Measurements from ENCODE around the gene SRF. TPM values are rescaled to one million over a fixed set of nuclear protein-coding genes. Genes with fewer than 3 reads are reported as not detected.

SRF gene
- total RNA-seq, 2 donors from 2014 or later = 32.7 to 44.2 TPM

DNA sequence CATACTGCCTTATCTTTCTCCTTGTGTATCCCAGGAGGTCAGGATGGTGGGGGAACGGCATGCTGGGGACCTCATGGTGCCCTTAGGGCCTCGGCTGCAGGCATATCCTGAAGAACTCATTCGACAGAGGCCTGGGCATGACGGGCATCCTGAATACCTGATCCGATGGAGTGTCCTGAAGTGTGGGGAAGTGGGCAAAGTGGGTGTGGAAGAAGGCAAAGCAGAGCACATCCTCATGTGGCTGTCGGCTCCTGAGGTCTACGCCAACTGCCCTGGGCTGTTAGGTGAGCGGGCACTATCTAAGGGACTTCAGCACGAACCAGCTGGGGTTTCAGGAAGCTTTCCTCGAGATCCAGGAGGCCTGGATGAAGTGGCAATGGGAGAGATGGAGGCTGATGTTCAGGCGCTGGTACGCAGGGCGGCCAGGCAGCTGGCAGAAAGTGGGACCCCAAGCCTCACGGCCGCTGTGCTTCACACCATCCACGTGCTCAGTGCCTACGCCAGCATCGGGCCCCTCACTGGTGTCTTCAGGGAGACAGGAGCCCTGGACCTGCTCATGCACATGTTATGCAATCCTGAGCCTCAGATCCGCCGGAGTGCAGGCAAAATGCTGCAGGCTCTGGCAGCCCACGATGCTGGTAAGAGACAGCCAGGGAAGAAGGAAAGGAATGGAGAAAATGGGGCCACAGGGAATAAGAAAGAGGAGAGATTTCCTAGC is 13.4 kb downstream of the SRF start:
- H3K27me3 ChIP-seq (ENCODE audit: control insufficient read depth, insufficient read depth, low read length, poor library complexity, severe bottlenecking) = no peaks in the 10 kb centered on the region
- peaks cover 15% of the 10 kb centered on the region for H3K36me3 ChIP-seq (ENCODE audit: control insufficient read depth, insufficient read depth, low read length)
- Mint-ChIP-seq H3K27me3 (ENCODE audit: insufficient read depth) (no peaks in the 10 kb centered on the region), H3K27ac (no peak overlapping the region), H3K4me3 (no peak overlapping the region), H3K9me3 (no peaks in the 10 kb centered on the region), H3K36me3 (ENCODE audit: low read depth) (peaks cover 20% of the 10 kb centered on the region), H3K4me1 (peaks cover 20% of the 10 kb centered on the region)
- H3K4me3 ChIP-seq (ENCODE audit: low read length) = no peak overlapping the region
- H3K4me1 ChIP-seq (ENCODE audit: control insufficient read depth, insufficient read depth, low read length) = peaks cover 3% of the 10 kb centered on the region
- DNase-seq = no peak
- H3K27ac ChIP-seq (ENCODE audit: low read depth, low read length) = no peak overlapping the region
- TF ChIP-seq, protein P1, sequence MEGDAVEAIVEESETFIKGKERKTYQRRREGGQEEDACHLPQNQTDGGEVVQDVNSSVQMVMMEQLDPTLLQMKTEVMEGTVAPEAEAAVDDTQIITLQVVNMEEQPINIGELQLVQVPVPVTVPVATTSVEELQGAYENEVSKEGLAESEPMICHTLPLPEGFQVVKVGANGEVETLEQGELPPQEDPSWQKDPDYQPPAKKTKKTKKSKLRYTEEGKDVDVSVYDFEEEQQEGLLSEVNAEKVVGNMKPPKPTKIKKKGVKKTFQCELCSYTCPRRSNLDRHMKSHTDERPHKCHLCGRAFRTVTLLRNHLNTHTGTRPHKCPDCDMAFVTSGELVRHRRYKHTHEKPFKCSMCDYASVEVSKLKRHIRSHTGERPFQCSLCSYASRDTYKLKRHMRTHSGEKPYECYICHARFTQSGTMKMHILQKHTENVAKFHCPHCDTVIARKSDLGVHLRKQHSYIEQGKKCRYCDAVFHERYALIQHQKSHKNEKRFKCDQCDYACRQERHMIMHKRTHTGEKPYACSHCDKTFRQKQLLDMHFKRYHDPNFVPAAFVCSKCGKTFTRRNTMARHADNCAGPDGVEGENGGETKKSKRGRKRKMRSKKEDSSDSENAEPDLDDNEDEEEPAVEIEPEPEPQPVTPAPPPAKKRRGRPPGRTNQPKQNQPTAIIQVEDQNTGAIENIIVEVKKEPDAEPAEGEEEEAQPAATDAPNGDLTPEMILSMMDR (conservative IDR thresholded peaks at IDR 0.05) = no peak
- WGBS, 2 experiments (ENCODE audit: insufficient coverage in 1 of 2, insufficient read length in 1 of 2) = 95 to 98% methylated on average over 19 to 21 of the region's 21 CpGs
- no peaks in the 10 kb centered on the region for H3K9me3 ChIP-seq (ENCODE audit: control insufficient read depth, low read length)
- H3K9ac ChIP-seq (ENCODE audit: extremely low read depth, low read length, poor library complexity, severe bottlenecking) = no peak overlapping the region

DNA sequence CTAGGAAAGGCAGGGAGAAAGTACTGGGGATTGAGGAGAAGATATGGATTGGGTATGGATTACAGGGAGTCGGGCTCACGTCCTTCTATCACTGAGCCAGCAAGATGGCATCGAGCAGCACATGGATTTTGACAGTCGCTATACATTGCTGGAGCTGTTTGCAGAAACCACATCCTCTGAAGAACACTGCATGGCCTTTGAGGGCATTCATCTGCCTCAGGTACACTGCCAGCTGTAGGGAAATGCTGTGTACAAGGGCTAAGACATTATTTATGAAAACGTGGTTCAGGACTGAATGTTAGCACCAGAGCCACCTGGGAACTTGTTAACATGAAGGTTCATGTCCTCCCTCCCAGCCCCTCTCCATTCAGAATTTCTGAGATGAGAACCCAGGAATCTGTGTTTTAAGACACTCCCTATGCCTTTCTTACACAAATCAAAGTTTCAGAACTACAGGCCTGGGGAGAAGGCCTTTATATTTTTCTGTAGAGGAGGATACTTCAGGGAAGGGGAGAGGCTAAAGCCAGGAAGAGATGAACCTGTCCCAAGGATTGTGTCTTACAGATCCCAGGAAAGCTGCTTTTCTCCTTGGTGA is 14.4 kb downstream of the SRF start:
- Mint-ChIP-seq H3K4me1 (peaks cover 23% of the 10 kb centered on the region), H3K27me3 (ENCODE audit: insufficient read depth) (no peaks in the 10 kb centered on the region), H3K4me3 (no peak overlapping the region), H3K27ac (no peak overlapping the region), H3K36me3 (ENCODE audit: low read depth) (peaks cover 22% of the 10 kb centered on the region), H3K9me3 (no peaks in the 10 kb centered on the region)
- TF ChIP-seq, protein P1 (conservative IDR thresholded peaks at IDR 0.05) = no peak
- H3K4me3 ChIP-seq (ENCODE audit: low read length) = no peak overlapping the region
- no peaks in the 10 kb centered on the region for H3K27me3 ChIP-seq (ENCODE audit: control insufficient read depth, insufficient read depth, low read length, poor library complexity, severe bottlenecking)
- no peak overlapping the region for H3K9ac ChIP-seq (ENCODE audit: extremely low read depth, low read length, poor library complexity, severe bottlenecking)
- DNase-seq = no peak
- peaks cover 3% of the 10 kb centered on the region for H3K4me1 ChIP-seq (ENCODE audit: control insufficient read depth, insufficient read depth, low read length)
- WGBS, 2 experiments (ENCODE audit: insufficient coverage in 1 of 2, insufficient read length in 1 of 2) = 88% methylated on average over 5 of the region's 5 CpGs
- H3K9me3 ChIP-seq (ENCODE audit: control insufficient read depth, low read length) = no peaks in the 10 kb centered on the region
- H3K36me3 ChIP-seq (ENCODE audit: control insufficient read depth, insufficient read depth, low read length) = peaks cover 11% of the 10 kb centered on the region
- H3K27ac ChIP-seq (ENCODE audit: low read depth, low read length) = no peak overlapping the region

DNA sequence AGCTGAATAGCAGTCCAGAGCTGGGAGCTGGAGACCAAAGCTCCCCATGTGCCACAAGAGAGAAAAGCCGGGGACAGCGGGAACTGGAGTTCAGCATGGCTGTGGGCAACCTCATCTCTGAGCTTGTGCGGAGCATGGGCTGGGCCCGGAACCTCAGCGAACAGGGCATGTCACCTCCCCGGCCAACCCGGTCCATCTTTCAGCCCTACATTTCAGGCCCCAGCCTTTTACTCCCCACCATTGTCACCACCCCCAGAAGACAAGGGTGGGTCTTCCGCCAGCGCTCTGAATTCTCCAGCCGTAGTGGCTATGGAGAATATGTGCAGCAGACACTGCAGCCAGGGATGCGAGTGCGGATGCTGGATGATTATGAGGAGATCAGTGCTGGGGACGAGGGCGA is 14.9 kb downstream of the SRF start:
- Mint-ChIP-seq H3K27me3 (ENCODE audit: insufficient read depth) (no peaks in the 10 kb centered on the region), H3K9me3 (no peaks in the 10 kb centered on the region), H3K27ac (no peak overlapping the region), H3K36me3 (ENCODE audit: low read depth) (peaks cover 22% of the 10 kb centered on the region), H3K4me3 (no peak overlapping the region), H3K4me1 (peaks cover 21% of the 10 kb centered on the region)
- peaks cover under 1% of the 10 kb centered on the region for H3K4me1 ChIP-seq (ENCODE audit: control insufficient read depth, insufficient read depth, low read length)
- no peak for DNase-seq
- H3K4me3 ChIP-seq (ENCODE audit: low read length) = no peak overlapping the region
- H3K9me3 ChIP-seq (ENCODE audit: control insufficient read depth, low read length) = no peaks in the 10 kb centered on the region
- H3K27ac ChIP-seq (ENCODE audit: low read depth, low read length) = no peak overlapping the region
- WGBS, 2 experiments (ENCODE audit: insufficient coverage in 1 of 2, insufficient read length in 1 of 2) = 93% methylated on average over 8 to 14 of the region's 14 CpGs
- TF ChIP-seq, protein P1 (conservative IDR thresholded peaks at IDR 0.05) = no peak
- H3K27me3 ChIP-seq (ENCODE audit: control insufficient read depth, insufficient read depth, low read length, poor library complexity, severe bottlenecking) = no peaks in the 10 kb centered on the region
- H3K36me3 ChIP-seq (ENCODE audit: control insufficient read depth, insufficient read depth, low read length) = peaks cover 8% of the 10 kb centered on the region
- H3K9ac ChIP-seq (ENCODE audit: extremely low read depth, low read length, poor library complexity, severe bottlenecking) = no peak overlapping the region

All from endodermal cell (in vitro differentiated cells).